Measurements from ENCODE around the gene METTL16.
A peak's percentile ranks its signal among the peaks of the same experiment; 100 is the strongest.
"Not testable (repeated sequence)": the region's sequence is repeated elsewhere in the genome, so short reads cannot be mapped to it uniquely, and the experiment has no call there.

METTL16 gene

GRCh38 chr17:2511462-2512369 is at the start of gene METTL16:
Gene METTL16, minus strand, starts transcription at chr17:2511888. Its CDS starts 9,557 bp downstream, at chr17:2502331.
- DNase-seq, result peak; percentile 95

- DNase-seq, result no peak
Observed at GRCh38 chr17:2560658-2561057, 49.0 kb upstream of the METTL16 start.

- DNase-seq, result no peak
Observed at GRCh38 chr17:2551928-2552327, 40.2 kb upstream of the METTL16 start.

- no peak for DNase-seq
Observed at GRCh38 chr17:2551493-2551892, 39.8 kb upstream of the METTL16 start.

GRCh38 chr17:2549392-2550211 is 37.9 kb upstream of the METTL16 start:
- DNase-seq, result no peak

GRCh38 chr17:2548026-2548425 is 36.3 kb upstream of the METTL16 start:
- DNase-seq, result not testable (repeated sequence)

GRCh38 chr17:2547176-2547575 is 35.5 kb upstream of the METTL16 start:
- DNase-seq, result no peak

GRCh38 chr17:2545393-2545792 is 33.7 kb upstream of the METTL16 start:
- DNase-seq, result no peak

GRCh38 chr17:2542456-2542855 is 30.8 kb upstream of the METTL16 start:
- no peak for DNase-seq

- DNase-seq, result no peak
Observed at GRCh38 chr17:2542056-2542455, 30.4 kb upstream of the METTL16 start.

GRCh38 chr17:2537579-2537978 is 25.9 kb upstream of the METTL16 start:
- not testable (repeated sequence) for DNase-seq

GRCh38 chr17:2532146-2532720 is 20.5 kb upstream of the METTL16 start:
- DNase-seq, result no peak

GRCh38 chr17:2531243-2531954 is 19.7 kb upstream of the METTL16 start:
- DNase-seq, result not testable (repeated sequence)

GRCh38 chr17:2521775-2522410 is 10.2 kb upstream of the METTL16 start:
- DNase-seq, result not testable (repeated sequence)

- no peak for DNase-seq
Observed at GRCh38 chr17:2521257-2521656, 9.6 kb upstream of the METTL16 start.

- no peak for DNase-seq
Observed at GRCh38 chr17:2517539-2517938, 5.9 kb upstream of the METTL16 start.

GRCh38 chr17:2511138-2511461 is 588 bp downstream of the METTL16 start:
- DNase-seq, result no peak

GRCh38 chr17:2510559-2510958 is 1.1 kb downstream of the METTL16 start:
- DNase-seq, result no peak

GRCh38 chr17:2508035-2508434 is 3.7 kb downstream of the METTL16 start:
- DNase-seq, result no peak

GRCh38 chr17:2507015-2507414 is 4.7 kb downstream of the METTL16 start:
- DNase-seq, result not testable (repeated sequence)

- DNase-seq, result no peak
Observed at GRCh38 chr17:2503627-2504026, 8.1 kb downstream of the METTL16 start.

GRCh38 chr17:2502871-2503580 is 8.7 kb downstream of the METTL16 start:
- no peak for DNase-seq
